Cardiac fibroblast (primary cell): Measurements from ENCODE around the gene LRRC74B.

Experiments used
- DNase-seq, 2 donors: peaks; one replicate each; pipeline versions ENCODE4 v3.0.0 to v3.0.0-alpha.2; 2010; ENCODE audit warnings: low read depth in 2 of 2
- H3K4me3 ChIP-seq, 2 donors: replicated peaks in 1 of 2; 1 replicate in 1 of 2; 2 replicates in 1 of 2; pipeline ENCODE4 v1.5.1; 2011; ENCODE audit warnings: low read depth in 2 of 2, low read length in 2 of 2, mild to moderate bottlenecking in 2 of 2, moderate library complexity in 1 of 2
- CTCF ChIP-seq: IDR thresholded peaks from one replicate; pipeline ENCODE4 v1.5.1; 2011; ENCODE audit warnings: low read depth, mild to moderate bottlenecking, low read length, inconsistent platforms

Gene LRRC74B

GRCh38 chr22:21030032-21030431, 15.7 kb upstream of the LRRC74B start:
- DNase-seq: no peak
- H3K4me3 ChIP-seq: no peak overlapping the region
- no peak for TF ChIP-seq CTCF

- H3K4me3 ChIP-seq: no peak overlapping the region
- no peak for TF ChIP-seq CTCF
- no peak for DNase-seq
Observed at GRCh38 chr22:21030621-21031544, 14.9 kb upstream of the LRRC74B start.

- DNase-seq: no peak
- no peak overlapping the region for H3K4me3 ChIP-seq
- TF ChIP-seq CTCF: no peak
Observed at GRCh38 chr22:21031545-21032036, 14.2 kb upstream of the LRRC74B start.

- H3K4me3 ChIP-seq: no peak within 1 kb of the TSS
- TF ChIP-seq CTCF: no peak
- DNase-seq: no peak
Observed at GRCh38 chr22:21032037-21032867, 13.5 kb upstream of the LRRC74B start, which contains the start of gene SLC7A4. Gene SLC7A4, minus strand, starts transcription at chr22:21032561. Its CDS starts 749 bp downstream, at chr22:21031812.

GRCh38 chr22:21032868-21033688, 12.7 kb upstream of the LRRC74B start:
- no peak for DNase-seq
- TF ChIP-seq CTCF: no peak
- no peak overlapping the region for H3K4me3 ChIP-seq

GRCh38 chr22:21033895-21034294, 11.9 kb upstream of the LRRC74B start:
- H3K4me3 ChIP-seq: no peak overlapping the region
- no peak for DNase-seq
- TF ChIP-seq CTCF: no peak
